ENCODE measurements around the gene CAST.

DNA sequence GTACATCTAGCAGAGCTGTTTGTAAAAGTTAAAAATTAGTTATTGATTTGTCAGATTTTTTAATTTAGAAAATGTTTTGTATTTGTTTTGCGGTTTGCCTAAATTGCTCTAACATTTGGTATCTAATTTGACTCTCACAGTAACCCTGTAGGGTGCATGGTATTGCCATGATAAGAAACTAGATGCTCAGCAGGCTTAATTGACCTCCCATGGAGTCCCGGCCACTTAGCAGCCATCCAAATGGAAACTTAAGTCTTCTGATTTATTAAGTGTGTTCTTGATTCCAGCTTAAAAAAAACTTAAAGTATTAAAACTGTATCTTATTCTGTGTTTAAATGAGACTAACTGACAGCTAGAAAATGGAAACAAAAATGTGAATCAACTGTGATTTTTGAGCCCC lies 54.5 kb downstream of the CAST start:
- TF ChIP-seq, protein P1, sequence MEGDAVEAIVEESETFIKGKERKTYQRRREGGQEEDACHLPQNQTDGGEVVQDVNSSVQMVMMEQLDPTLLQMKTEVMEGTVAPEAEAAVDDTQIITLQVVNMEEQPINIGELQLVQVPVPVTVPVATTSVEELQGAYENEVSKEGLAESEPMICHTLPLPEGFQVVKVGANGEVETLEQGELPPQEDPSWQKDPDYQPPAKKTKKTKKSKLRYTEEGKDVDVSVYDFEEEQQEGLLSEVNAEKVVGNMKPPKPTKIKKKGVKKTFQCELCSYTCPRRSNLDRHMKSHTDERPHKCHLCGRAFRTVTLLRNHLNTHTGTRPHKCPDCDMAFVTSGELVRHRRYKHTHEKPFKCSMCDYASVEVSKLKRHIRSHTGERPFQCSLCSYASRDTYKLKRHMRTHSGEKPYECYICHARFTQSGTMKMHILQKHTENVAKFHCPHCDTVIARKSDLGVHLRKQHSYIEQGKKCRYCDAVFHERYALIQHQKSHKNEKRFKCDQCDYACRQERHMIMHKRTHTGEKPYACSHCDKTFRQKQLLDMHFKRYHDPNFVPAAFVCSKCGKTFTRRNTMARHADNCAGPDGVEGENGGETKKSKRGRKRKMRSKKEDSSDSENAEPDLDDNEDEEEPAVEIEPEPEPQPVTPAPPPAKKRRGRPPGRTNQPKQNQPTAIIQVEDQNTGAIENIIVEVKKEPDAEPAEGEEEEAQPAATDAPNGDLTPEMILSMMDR (IDR thresholded peaks at IDR 0.05) = no peak
- no peak for TF ChIP-seq POLR2A (IDR thresholded peaks at IDR 0.05)

All from esophagus squamous epithelium (tissue), 4 donors.